ENCODE results near the gene ERCC1.
"Not testable (repeated sequence)": the region's sequence is repeated elsewhere in the genome, so short reads cannot be mapped to it uniquely, and the experiment has no call there.

ERCC1 gene

GRCh38 chr19:45437328-45437727 lies 13.6 kb upstream of the ERCC1 start:
- no peaks in the 10 kb centered on the region for H3K79me2 ChIP-seq (ENCODE audit: low read length)
- H3K36me3 ChIP-seq (replicated peaks; ENCODE audit: low read depth, low read length): no peaks in the 10 kb centered on the region
- H4K20me1 ChIP-seq (ENCODE audit: insufficient read depth, low read length): no peaks in the 10 kb centered on the region
- no peak overlapping the region for H3K9ac ChIP-seq (ENCODE audit: low read length)
- H3K4me3 ChIP-seq (ENCODE audit: low read length): no peak overlapping the region
- TF ChIP-seq CTCF (IDR thresholded peaks at IDR 0.05; ENCODE audit: low read depth, low read length) (no peak), EZH2phosphoT487 (IDR thresholded peaks at IDR 0.05; ENCODE audit: low read depth) (no peak)
- no peak overlapping the region for H2AFZ ChIP-seq (ENCODE audit: low read depth, low read length)
- no peaks in the 10 kb centered on the region for H3K27me3 ChIP-seq (ENCODE audit: low read depth, low read length)
- H3K27ac ChIP-seq (ENCODE audit: low read length): no peak overlapping the region
- no peaks in the 10 kb centered on the region for H3K9me3 ChIP-seq (ENCODE audit: insufficient read depth, low read length)
- peaks cover 10% of the 10 kb centered on the region for H3K4me1 ChIP-seq (ENCODE audit: low read length)
- H3K4me2 ChIP-seq (ENCODE audit: low read length): no peak overlapping the region

GRCh38 chr19:45432543-45432942 lies 8.8 kb upstream of the ERCC1 start:
- H4K20me1 ChIP-seq (ENCODE audit: insufficient read depth, low read length); H3K4me2 ChIP-seq (ENCODE audit: low read length): not testable (repeated sequence)

GRCh38 chr19:45431008-45431407 lies 7.3 kb upstream of the ERCC1 start:
- not testable (repeated sequence) for H3K4me2 ChIP-seq (ENCODE audit: low read length); H4K20me1 ChIP-seq (ENCODE audit: insufficient read depth, low read length); H3K27me3 ChIP-seq (ENCODE audit: low read depth, low read length); H3K9ac ChIP-seq (ENCODE audit: low read length); H3K4me1 ChIP-seq (ENCODE audit: low read length); H3K9me3 ChIP-seq (ENCODE audit: insufficient read depth, low read length); H3K27ac ChIP-seq (ENCODE audit: low read length); H3K4me3 ChIP-seq (ENCODE audit: low read length); H3K79me2 ChIP-seq (ENCODE audit: low read length); H3K36me3 ChIP-seq (replicated peaks; ENCODE audit: low read depth, low read length); H2AFZ ChIP-seq (ENCODE audit: low read depth, low read length)

More at GRCh38 chr19:45432543-45432942, 8.8 kb upstream of the ERCC1 start:
- H3K79me2 ChIP-seq (ENCODE audit: low read length); H3K9me3 ChIP-seq (ENCODE audit: insufficient read depth, low read length); H2AFZ ChIP-seq (ENCODE audit: low read depth, low read length); H3K9ac ChIP-seq (ENCODE audit: low read length); H3K36me3 ChIP-seq (replicated peaks; ENCODE audit: low read depth, low read length); H3K27me3 ChIP-seq (ENCODE audit: low read depth, low read length); H3K4me3 ChIP-seq (ENCODE audit: low read length); H3K4me1 ChIP-seq (ENCODE audit: low read length); H3K27ac ChIP-seq (ENCODE audit: low read length): not testable (repeated sequence)

- H3K27ac ChIP-seq (ENCODE audit: low read length); H3K9me3 ChIP-seq (ENCODE audit: insufficient read depth, low read length); H3K9ac ChIP-seq (ENCODE audit: low read length); H3K36me3 ChIP-seq (replicated peaks; ENCODE audit: low read depth, low read length); H4K20me1 ChIP-seq (ENCODE audit: insufficient read depth, low read length); H3K4me2 ChIP-seq (ENCODE audit: low read length); H3K4me1 ChIP-seq (ENCODE audit: low read length); H2AFZ ChIP-seq (ENCODE audit: low read depth, low read length); H3K27me3 ChIP-seq (ENCODE audit: low read depth, low read length); H3K4me3 ChIP-seq (ENCODE audit: low read length); H3K79me2 ChIP-seq (ENCODE audit: low read length): not testable (repeated sequence)
Observed at GRCh38 chr19:45429896-45430295, 6.2 kb upstream of the ERCC1 start.

GRCh38 chr19:45428384-45429231 lies 4.9 kb upstream of the ERCC1 start:
- H2AFZ ChIP-seq (ENCODE audit: low read depth, low read length): no peak overlapping the region

More at GRCh38 chr19:45428384-45429231, 4.9 kb upstream of the ERCC1 start:
- H3K4me1 ChIP-seq (ENCODE audit: low read length): peaks cover 7% of the 10 kb centered on the region; the same call in 1 of the 2 replicates
- H3K36me3 ChIP-seq (replicated peaks; ENCODE audit: low read depth, low read length): no peaks in the 10 kb centered on the region
- H3K27me3 ChIP-seq (ENCODE audit: low read depth, low read length): no peaks in the 10 kb centered on the region
- no peak overlapping the region for H3K9ac ChIP-seq (ENCODE audit: low read length)
- TF ChIP-seq EZH2phosphoT487 (IDR thresholded peaks at IDR 0.05; ENCODE audit: low read depth): no peak
- TF ChIP-seq CTCF (IDR thresholded peaks at IDR 0.05; ENCODE audit: low read depth, low read length): no peak
- H3K27ac ChIP-seq (ENCODE audit: low read length): no peak overlapping the region
- H3K4me2 ChIP-seq (ENCODE audit: low read length): no peak overlapping the region
- H3K4me3 ChIP-seq (ENCODE audit: low read length): no peak overlapping the region
- H3K79me2 ChIP-seq (ENCODE audit: low read length): no peaks in the 10 kb centered on the region
- H4K20me1 ChIP-seq (ENCODE audit: insufficient read depth, low read length): no peaks in the 10 kb centered on the region
- H3K9me3 ChIP-seq (ENCODE audit: insufficient read depth, low read length): no peaks in the 10 kb centered on the region
